Astrocyte (in vitro differentiated cells and primary cell): Measurements from ENCODE around the gene UGT1A3.

Source experiments
- EZH2 ChIP-seq: IDR thresholded peaks from 2 replicates; pipeline ENCODE4 v1.6.1; 2012; ENCODE audit warnings: mild to moderate bottlenecking, low read length, inconsistent platforms; ENCODE audit not compliant: insufficient read depth
- TF ChIP-seq, protein P1 (sequence below): IDR thresholded peaks from 2 replicates; pipeline ENCODE4 v1.5.1; 2011; ENCODE audit warnings: low read depth, mild to moderate bottlenecking, inconsistent platforms, low read length, moderate library complexity; ENCODE audit not compliant: insufficient read depth

DNA sequence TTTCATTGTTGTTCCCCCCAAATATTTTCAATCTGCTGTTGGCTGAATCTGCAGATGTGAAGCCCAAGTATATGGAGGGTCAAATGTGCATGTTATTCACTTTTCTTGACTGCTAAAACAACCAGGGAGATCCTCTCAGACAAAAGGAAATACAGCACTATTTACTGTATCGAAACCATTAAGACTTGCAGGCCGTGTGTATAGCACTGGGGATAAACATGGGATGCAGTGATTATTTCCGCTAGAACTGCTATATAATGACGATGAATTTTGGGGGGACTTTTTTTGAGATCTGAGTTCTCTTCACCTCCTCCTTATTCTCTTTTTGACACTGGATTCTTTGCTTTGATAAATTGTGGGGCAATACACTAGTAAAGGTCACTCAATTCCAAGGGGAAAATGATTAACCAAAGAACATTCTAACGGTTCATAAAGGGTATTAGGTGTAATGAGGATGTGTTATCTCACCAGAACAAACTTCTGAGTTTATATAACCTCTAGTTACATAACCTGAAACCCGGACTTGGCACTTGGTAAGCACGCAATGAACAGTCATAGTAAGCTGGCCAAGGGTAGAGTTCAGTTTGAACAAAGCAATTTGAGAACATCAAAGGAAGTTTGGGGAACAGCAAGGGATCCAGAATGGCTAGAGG is 27.7 kb downstream of the UGT1A3 start:
- TF ChIP-seq EZH2: no peak
- TF ChIP-seq, protein P1, sequence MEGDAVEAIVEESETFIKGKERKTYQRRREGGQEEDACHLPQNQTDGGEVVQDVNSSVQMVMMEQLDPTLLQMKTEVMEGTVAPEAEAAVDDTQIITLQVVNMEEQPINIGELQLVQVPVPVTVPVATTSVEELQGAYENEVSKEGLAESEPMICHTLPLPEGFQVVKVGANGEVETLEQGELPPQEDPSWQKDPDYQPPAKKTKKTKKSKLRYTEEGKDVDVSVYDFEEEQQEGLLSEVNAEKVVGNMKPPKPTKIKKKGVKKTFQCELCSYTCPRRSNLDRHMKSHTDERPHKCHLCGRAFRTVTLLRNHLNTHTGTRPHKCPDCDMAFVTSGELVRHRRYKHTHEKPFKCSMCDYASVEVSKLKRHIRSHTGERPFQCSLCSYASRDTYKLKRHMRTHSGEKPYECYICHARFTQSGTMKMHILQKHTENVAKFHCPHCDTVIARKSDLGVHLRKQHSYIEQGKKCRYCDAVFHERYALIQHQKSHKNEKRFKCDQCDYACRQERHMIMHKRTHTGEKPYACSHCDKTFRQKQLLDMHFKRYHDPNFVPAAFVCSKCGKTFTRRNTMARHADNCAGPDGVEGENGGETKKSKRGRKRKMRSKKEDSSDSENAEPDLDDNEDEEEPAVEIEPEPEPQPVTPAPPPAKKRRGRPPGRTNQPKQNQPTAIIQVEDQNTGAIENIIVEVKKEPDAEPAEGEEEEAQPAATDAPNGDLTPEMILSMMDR: no peak
